ENCODE measurements around the gene GZF1.

The GZF1 gene

DNA sequence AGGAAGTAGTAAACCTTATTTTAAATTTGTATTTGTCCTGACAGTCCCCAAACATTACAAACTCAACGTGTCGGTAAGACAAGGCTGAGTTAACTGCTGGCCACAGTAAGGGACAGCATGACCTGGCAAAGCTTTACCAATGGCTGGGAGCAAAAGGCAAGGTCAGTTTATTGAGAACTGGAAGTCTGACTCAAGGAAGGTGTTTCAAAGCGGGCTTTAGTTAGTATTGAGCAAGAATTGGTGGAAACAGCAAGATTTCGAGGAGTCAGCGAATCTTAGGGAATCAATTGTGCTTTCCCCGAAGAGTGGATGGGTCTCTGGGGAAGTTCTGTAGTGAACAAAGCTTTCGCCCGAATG, 885 bp upstream of the GZF1 start:
- TF ChIP-seq CTCF (conservative IDR thresholded peaks at IDR 0.05; ENCODE audit: low read depth, low read length): no peak
- no peak for DNase-seq (ENCODE audit: low read depth)
- H3K4me3 ChIP-seq (ENCODE audit: low read length): peak overlapping the region; percentile 67

DNA sequence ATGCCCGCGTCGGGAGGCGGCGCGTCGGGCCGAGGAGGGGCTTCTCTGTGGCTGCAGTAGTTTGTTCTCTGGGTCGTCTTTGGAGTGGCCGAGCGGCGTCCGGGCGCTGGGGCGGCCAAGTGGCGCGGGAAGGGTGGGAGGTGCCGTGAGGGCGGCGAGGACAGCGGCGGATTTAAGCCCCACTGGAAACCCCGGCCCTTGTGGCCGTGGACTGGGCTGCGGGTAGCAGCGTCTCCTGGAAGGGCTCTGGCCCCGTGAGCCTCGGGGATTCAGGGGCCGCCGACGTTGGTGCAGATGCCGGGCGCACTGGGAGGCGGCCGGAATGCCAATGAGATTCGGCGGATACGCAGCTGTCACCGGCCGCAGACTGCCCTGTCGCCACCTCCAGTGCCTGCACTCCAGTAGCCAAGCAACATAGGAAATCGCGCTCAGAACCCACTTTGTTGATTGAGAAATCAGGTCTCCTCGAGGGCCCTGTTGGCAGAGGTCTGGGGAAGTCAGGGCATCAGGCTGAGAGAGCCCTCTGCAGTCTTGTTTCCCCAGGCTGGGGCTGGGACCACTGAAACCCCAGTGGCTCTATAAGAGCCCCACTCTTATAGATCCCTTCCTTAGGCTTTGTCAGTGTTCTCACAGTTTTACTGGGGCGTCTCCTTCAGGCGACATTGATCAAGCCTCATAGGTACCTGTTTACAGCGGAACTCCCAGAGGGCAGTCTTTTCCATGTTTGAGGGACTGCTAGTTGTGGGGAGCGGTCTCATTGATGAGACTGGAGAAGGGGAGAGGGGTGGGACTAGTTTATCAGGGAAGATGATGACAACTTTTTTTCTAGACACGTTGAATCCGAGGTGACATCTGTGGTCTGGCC, 642 bp downstream of the GZF1 start:
- H3K4me3 ChIP-seq (ENCODE audit: low read length): peak overlapping the region; percentile 77
- no peak for DNase-seq (ENCODE audit: low read depth)
- TF ChIP-seq CTCF (conservative IDR thresholded peaks at IDR 0.05; ENCODE audit: low read depth, low read length): no peak

- H3K4me3 ChIP-seq (ENCODE audit: low read length): peak overlapping the region; percentile 77
- DNase-seq (ENCODE audit: low read depth): no peak
- TF ChIP-seq CTCF (conservative IDR thresholded peaks at IDR 0.05; ENCODE audit: low read depth, low read length): no peak
These were observed 1.3 kb downstream of the GZF1 start for GRCh38 chr20:23363257-23363649.

DNA sequence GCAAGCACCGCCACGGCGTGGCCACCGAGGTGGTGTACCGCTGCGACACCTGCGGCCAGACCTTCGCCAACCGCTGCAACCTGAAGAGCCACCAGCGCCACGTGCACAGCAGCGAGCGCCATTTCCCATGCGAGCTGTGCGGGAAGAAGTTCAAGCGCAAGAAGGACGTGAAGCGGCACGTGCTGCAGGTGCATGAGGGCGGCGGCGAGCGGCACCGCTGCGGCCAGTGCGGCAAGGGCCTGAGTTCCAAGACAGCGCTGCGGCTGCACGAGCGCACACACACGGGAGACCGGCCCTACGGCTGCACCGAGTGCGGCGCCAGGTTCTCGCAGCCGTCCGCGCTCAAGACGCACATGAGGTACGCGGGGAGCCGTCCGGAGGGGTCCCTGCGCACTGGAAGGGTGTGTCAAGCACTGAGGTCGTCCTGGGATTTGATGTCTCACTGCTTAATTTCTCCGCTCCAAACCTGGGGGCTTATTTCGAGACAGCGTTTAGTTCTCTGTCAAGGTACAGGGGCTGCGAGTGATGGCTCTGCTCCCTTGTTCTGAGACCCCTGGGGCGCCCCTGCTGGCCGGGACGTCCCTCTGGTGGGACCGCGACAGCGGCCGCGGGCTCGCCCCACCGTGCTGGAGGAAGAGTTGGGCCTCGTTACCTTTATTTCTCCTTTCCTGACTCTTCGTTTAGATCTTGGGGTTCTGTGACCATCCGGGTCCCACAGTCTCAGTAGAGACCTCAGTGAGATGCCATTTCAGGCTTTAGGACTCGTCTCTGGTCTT, 3.6 kb downstream of the GZF1 start:
- TF ChIP-seq CTCF (conservative IDR thresholded peaks at IDR 0.05; ENCODE audit: low read depth, low read length): no peak
- DNase-seq (ENCODE audit: low read depth): no peak
- H3K4me3 ChIP-seq (ENCODE audit: low read length): peak overlapping the region; percentile 4

- TF ChIP-seq CTCF (conservative IDR thresholded peaks at IDR 0.05; ENCODE audit: low read depth, low read length): no peak
- H3K4me3 ChIP-seq (ENCODE audit: low read length): peak overlapping the region; percentile 4
- no peak for DNase-seq (ENCODE audit: low read depth)
These were observed 4.4 kb downstream of the GZF1 start for GRCh38 chr20:23366384-23366783.

DNA sequence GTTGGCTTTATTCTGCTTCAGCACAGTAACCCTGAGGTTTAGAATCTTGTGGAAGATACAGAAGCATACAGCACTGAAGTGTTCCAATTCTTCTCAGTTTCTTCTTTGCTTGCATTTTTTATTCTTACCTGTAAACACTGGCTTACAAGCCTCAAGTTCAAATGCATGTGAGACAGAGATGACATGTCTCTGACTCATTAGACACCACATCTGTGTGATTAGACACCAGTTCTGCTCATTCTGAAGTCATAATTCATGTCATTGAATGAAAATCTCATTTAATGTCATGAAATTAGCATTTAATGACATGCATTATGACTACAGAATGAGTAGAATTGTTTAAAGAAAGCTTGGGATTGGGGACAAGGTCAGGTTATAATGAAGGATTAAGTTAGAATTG, 5.8 kb downstream of the GZF1 start:
- TF ChIP-seq CTCF (conservative IDR thresholded peaks at IDR 0.05; ENCODE audit: low read depth, low read length): no peak
- H3K4me3 ChIP-seq (ENCODE audit: low read length): no peak overlapping the region
- DNase-seq (ENCODE audit: low read depth): no peak

All from retinal pigment epithelial cell (primary cell).